CD4-positive, alpha-beta T cell (primary cell): ENCODE measurements around the gene PRKN. TPM values are rescaled to one million over a fixed set of nuclear protein-coding genes. Genes with fewer than 3 reads are reported as not detected.
"Not testable (repeated sequence)": the region's sequence is repeated elsewhere in the genome, so short reads cannot be mapped to it uniquely, and the experiment has no call there.

Experiments used
- ATAC-seq: fragments of 200-7000 bp; cut with Tn5 transposase; one replicate; pipeline ENCODE4 v1.10.0; 2022; ENCODE audit warnings: mild to moderate bottlenecking; ENCODE audit not compliant: poor library complexity
- CTCF ChIA-PET: fragments of 350-600 bp; sonication (Branson Sonifier 250); formaldehyde crosslinking; loops from one replicate; lab custom pipeline; 2021; ENCODE audit warnings: antibody characterized with exemption, inconsistent platforms; lab: Charles Lee
- POLR2A ChIA-PET: fragments of 350-600 bp; sonication (Branson Sonifier 250); formaldehyde crosslinking; loops from one replicate; lab custom pipeline; 2021; ENCODE audit warnings: antibody characterized with exemption, inconsistent platforms; lab: Charles Lee
- DNase-seq, 14 experiments: peaks; one replicate each; pipeline ENCODE4 v3.0.0-alpha.2; 2013 to 2020; ENCODE audit warnings: mixed read lengths in 2 of 14
- H3K27ac ChIP-seq, 2 donors: one replicate each; pipeline versions ENCODE4 v1.5.1 to v1.7.0; 2013; ENCODE audit warnings: low read length in 2 of 2, low read depth in 1 of 2, mild to moderate bottlenecking in 1 of 2
- H3K27me3 ChIP-seq, 2 experiments: 1 replicate in 1 of 2; 2 replicates in 1 of 2; pipeline versions ENCODE4 v1.6.1 to v1.7.0; 2013; ENCODE audit warnings: low read length in 2 of 2, control low read depth in 1 of 2, mild to moderate bottlenecking in 1 of 2, moderate library complexity in 1 of 2; ENCODE audit not compliant: insufficient read depth in 2 of 2, control insufficient read depth in 1 of 2
- H3K36me3 ChIP-seq: one replicate; pipeline ENCODE4 v1.6.1; 2013; ENCODE audit warnings: low read length, control low read depth; ENCODE audit not compliant: insufficient read depth
- H3K4me1 ChIP-seq: one replicate; pipeline ENCODE4 v1.6.1; 2013; ENCODE audit warnings: low read length, control low read depth; ENCODE audit not compliant: insufficient read depth
- H3K4me3 ChIP-seq: one replicate; pipeline ENCODE4 v1.5.1; 2013; ENCODE audit warnings: mild to moderate bottlenecking, low read length, moderate library complexity
- H3K9me3 ChIP-seq, 2 experiments: 1 replicate in 1 of 2; 2 replicates in 1 of 2; pipeline versions ENCODE4 v1.6.1 to v1.7.0; 2013; ENCODE audit warnings: low read length in 2 of 2, mild to moderate bottlenecking in 2 of 2, control low read depth in 1 of 2, moderate library complexity in 1 of 2; ENCODE audit not compliant: control insufficient read depth in 1 of 2, insufficient read depth in 1 of 2
- H3K27ac Mint-ChIP-seq: one replicate; pipeline ENCODE4 v1.8.0; 2020; ENCODE audit warnings: mixed read lengths
- H3K27me3 Mint-ChIP-seq: one replicate; pipeline ENCODE4 v1.8.0; 2021; ENCODE audit warnings: mixed read lengths
- H3K36me3 Mint-ChIP-seq: one replicate; pipeline ENCODE4 v1.8.0; 2021; ENCODE audit warnings: low read depth, mixed read lengths
- H3K4me1 Mint-ChIP-seq: one replicate; pipeline ENCODE4 v1.8.0; 2021; ENCODE audit warnings: low read depth, mixed read lengths
- H3K4me3 Mint-ChIP-seq: one replicate; pipeline ENCODE4 v1.8.0; 2020; ENCODE audit warnings: mild to moderate bottlenecking, mixed read lengths
- H3K9me3 Mint-ChIP-seq: one replicate; pipeline ENCODE4 v1.8.0; 2020; ENCODE audit warnings: mixed read lengths
- CTCF ChIP-seq: fragments of 200-600 bp; IDR thresholded peaks from one replicate; pipeline ENCODE4 v1.8.0; 2022; ENCODE audit warnings: antibody characterized with exemption, mild to moderate bottlenecking
- intact Hi-C, 2 experiments: fragments of 100-400 bp; cut with DNase I in 1 of 2; cut with micrococcal nuclease in 1 of 2; formaldehyde crosslinking; loops; one replicate each; pipeline versions ENCODE4 v1.15.1 to v1.9.0; 2023 to 2025; cut with DNase I, micrococcal nuclease
- total RNA-seq, 174 experiments: library from RNA in 2 of 174; stranded (reverse) in 2 of 174; gene quantifications; one replicate each; pipeline ENCODE4 v1.2.3 and lab custom pipeline; 2021 to 2026

Gene PRKN
- total RNA-seq, 2 experiments from 2014 or later = 5.2 to 5.4 TPM

- DNase-seq = no peak
- no peaks in the 10 kb centered on the region for H3K4me1 ChIP-seq
- no peaks in the 10 kb centered on the region for H3K27me3 ChIP-seq
- POLR2A ChIA-PET = no interaction called here
- Mint-ChIP-seq H3K36me3 (no peaks in the 10 kb centered on the region), H3K9me3 (no peaks in the 10 kb centered on the region), H3K4me3 (no peak overlapping the region), H3K27ac (no peak overlapping the region), H3K27me3 (peaks cover 8% of the 10 kb centered on the region), H3K4me1 (no peaks in the 10 kb centered on the region)
- H3K4me3 ChIP-seq = no peak overlapping the region
- no peaks in the 10 kb centered on the region for H3K9me3 ChIP-seq
- TF ChIP-seq CTCF = no peak
- intact Hi-C loops = no loop called here
- CTCF ChIA-PET = no interaction called here
- no peak for ATAC-seq
- no peaks in the 10 kb centered on the region for H3K36me3 ChIP-seq
- no peak overlapping the region for H3K27ac ChIP-seq
These were observed 1394.2 kb downstream of the PRKN start for GRCh38 chr6:161333410-161333809.

- H3K36me3 ChIP-seq, intact Hi-C loops, ATAC-seq, H3K9me3 ChIP-seq, H3K27ac ChIP-seq, H3K4me1 Mint-ChIP-seq, H3K27me3 ChIP-seq, H3K27me3 Mint-ChIP-seq, DNase-seq, H3K4me3 ChIP-seq, POLR2A ChIA-PET, H3K9me3 Mint-ChIP-seq, H3K4me1 ChIP-seq, H3K27ac Mint-ChIP-seq, H3K4me3 Mint-ChIP-seq, H3K36me3 Mint-ChIP-seq: not testable (repeated sequence)
- CTCF ChIA-PET = interaction anchor here (0.7 kb wide), 1 partner anchor 8 kb away, joined by 4 read pairs; no protein-coding TSS in a partner anchor
These were observed 1396.0 kb downstream of the PRKN start for GRCh38 chr6:161331402-161332081.

- no peak for TF ChIP-seq CTCF
These were observed 1400.1 kb downstream of the PRKN start for GRCh38 chr6:161327360-161327953.

More at GRCh38 chr6:161327360-161327953, 1400.1 kb downstream of the PRKN start:
- no peak for DNase-seq
- POLR2A ChIA-PET = no interaction called here
- peaks cover 0 to 5% of the 10 kb centered on the region in 2 experiments for H3K9me3 ChIP-seq
- Mint-ChIP-seq H3K4me3 (no peak overlapping the region), H3K27ac (no peak overlapping the region), H3K4me1 (no peaks in the 10 kb centered on the region), H3K36me3 (no peaks in the 10 kb centered on the region), H3K27me3 (peaks cover 4% of the 10 kb centered on the region), H3K9me3 (no peaks in the 10 kb centered on the region)
- no peaks in the 10 kb centered on the region for H3K36me3 ChIP-seq
- CTCF ChIA-PET = no interaction called here
- H3K27me3 ChIP-seq = no peaks in the 10 kb centered on the region
- H3K4me3 ChIP-seq = no peak overlapping the region
- H3K4me1 ChIP-seq = no peaks in the 10 kb centered on the region
- intact Hi-C loops = no loop called here
- no peak for ATAC-seq
- H3K27ac ChIP-seq = no peak overlapping the region
